Ascending aorta (tissue), 2 donors: ENCODE measurements around the gene TNS2. TPM values are rescaled to one million over a fixed set of nuclear protein-coding genes. Genes with fewer than 3 reads are reported as not detected.

Experiments used
- DNase-seq, 2 donors: peaks; one replicate each; pipeline ENCODE4 v3.0.0-alpha.2; 2019; ENCODE audit warnings: low spot score in 2 of 2
- H3K27ac ChIP-seq, 2 donors: fragments of 200-600 bp; sonication (generic); one replicate each; pipeline ENCODE4 v1.5.1; 2016 to 2017; ENCODE audit warnings: mild to moderate bottlenecking in 1 of 2
- H3K27me3 ChIP-seq: fragments of 200-600 bp; sonication (generic); one replicate; pipeline ENCODE4 v1.5.1; 2017
- H3K36me3 ChIP-seq, 2 donors: fragments of 200-600 bp; sonication (generic); one replicate each; pipeline ENCODE4 v1.5.1; 2016
- H3K4me1 ChIP-seq, 2 donors: fragments of 200-600 bp; sonication (generic); one replicate each; pipeline ENCODE4 v1.5.1; 2016 to 2017; ENCODE audit warnings: mild to moderate bottlenecking in 1 of 2
- H3K4me3 ChIP-seq, 2 donors: fragments of 200-600 bp; sonication (generic); one replicate each; pipeline ENCODE4 v1.5.1; 2016 to 2017; ENCODE audit warnings: mild to moderate bottlenecking in 1 of 2
- H3K9me3 ChIP-seq, 2 donors: fragments of 200-600 bp; sonication (generic); one replicate each; pipeline ENCODE4 v1.5.1; 2016
- intact Hi-C: fragments of 100-400 bp; cut with DNase I; formaldehyde crosslinking; loops from one replicate; pipeline ENCODE4 v1.15.1; 2023
- total RNA-seq: library from RNA; depleted of rRNA; stranded (reverse); fragments of >200 nt; gene quantifications from one replicate; pipeline ENCODE4 v1.1.0, GENCODE V29; 2016
- TF ChIP-seq, protein P1 (sequence below), 3 experiments: fragments of 200-600 bp in 2 of 3; fragments of 450-650 bp in 1 of 3; sonication (generic) in 2 of 3; IDR thresholded peaks; one replicate each; pipeline ENCODE4 v1.5.1; 2016 to 2019; ENCODE audit warnings: antibody characterized with exemption in 3 of 3, mild to moderate bottlenecking in 1 of 3, moderate library complexity in 1 of 3

The TNS2 gene
- total RNA-seq, 1 donor from 2014 or later = 608 TPM

DNA sequence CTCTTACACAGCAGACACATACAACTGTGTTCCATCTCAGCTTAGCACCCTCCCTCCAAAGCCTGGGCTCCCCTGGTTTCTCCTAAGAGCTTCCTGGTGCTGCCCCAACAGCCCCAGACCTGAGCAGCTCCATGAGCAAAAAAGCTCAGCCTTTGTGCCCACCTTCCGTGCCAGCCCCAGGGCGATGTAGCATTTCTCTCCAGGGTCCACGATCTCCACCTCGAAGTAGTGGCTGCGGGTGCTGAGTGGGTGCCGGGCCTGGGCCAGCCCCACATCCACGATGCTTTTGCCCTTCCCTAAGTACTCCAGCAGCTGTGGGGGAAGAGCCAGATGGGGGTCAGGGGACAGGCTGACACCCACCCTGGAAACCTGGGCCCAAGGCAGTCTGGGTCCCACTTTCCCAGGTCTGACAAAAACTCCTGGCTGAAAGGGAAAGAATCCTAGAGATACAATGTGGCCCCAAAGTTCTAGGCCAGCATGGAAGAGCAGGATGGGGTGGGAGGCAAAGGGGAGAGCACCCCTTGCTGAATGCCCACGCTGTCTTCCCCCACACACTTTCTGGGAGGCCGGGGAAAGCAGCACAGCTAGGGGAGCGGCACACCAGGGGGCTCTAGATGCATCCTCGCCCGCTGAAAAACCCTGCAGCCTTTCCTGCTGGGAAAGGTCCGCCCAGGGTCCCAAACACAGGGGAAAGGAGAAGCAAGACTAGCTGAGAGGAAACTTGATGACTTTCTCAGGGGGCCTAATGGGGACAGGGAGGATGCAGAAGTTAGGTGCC lies 18.3 kb downstream of the TNS2 start:
- TF ChIP-seq, protein P1, sequence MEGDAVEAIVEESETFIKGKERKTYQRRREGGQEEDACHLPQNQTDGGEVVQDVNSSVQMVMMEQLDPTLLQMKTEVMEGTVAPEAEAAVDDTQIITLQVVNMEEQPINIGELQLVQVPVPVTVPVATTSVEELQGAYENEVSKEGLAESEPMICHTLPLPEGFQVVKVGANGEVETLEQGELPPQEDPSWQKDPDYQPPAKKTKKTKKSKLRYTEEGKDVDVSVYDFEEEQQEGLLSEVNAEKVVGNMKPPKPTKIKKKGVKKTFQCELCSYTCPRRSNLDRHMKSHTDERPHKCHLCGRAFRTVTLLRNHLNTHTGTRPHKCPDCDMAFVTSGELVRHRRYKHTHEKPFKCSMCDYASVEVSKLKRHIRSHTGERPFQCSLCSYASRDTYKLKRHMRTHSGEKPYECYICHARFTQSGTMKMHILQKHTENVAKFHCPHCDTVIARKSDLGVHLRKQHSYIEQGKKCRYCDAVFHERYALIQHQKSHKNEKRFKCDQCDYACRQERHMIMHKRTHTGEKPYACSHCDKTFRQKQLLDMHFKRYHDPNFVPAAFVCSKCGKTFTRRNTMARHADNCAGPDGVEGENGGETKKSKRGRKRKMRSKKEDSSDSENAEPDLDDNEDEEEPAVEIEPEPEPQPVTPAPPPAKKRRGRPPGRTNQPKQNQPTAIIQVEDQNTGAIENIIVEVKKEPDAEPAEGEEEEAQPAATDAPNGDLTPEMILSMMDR (IDR thresholded peaks at IDR 0.05) = no peak
- Histone ChIP-seq H3K4me3 (no peak overlapping the region), H3K9me3 (no peaks in the 10 kb centered on the region), H3K27me3 (no peaks in the 10 kb centered on the region), H3K27ac (peak overlapping the region; percentile 83 to 95), H3K4me1 (peaks cover 39 to 63% of the 10 kb centered on the region in 2 donors), H3K36me3 (peaks cover 22 to 41% of the 10 kb centered on the region in 2 donors)
- peak in 1 of 2 donors; percentile 62 for DNase-seq
- intact Hi-C loops = loop anchor here (2.0 kb wide), 1 partner anchor 91 kb away; no protein-coding TSS in a partner anchor

DNA sequence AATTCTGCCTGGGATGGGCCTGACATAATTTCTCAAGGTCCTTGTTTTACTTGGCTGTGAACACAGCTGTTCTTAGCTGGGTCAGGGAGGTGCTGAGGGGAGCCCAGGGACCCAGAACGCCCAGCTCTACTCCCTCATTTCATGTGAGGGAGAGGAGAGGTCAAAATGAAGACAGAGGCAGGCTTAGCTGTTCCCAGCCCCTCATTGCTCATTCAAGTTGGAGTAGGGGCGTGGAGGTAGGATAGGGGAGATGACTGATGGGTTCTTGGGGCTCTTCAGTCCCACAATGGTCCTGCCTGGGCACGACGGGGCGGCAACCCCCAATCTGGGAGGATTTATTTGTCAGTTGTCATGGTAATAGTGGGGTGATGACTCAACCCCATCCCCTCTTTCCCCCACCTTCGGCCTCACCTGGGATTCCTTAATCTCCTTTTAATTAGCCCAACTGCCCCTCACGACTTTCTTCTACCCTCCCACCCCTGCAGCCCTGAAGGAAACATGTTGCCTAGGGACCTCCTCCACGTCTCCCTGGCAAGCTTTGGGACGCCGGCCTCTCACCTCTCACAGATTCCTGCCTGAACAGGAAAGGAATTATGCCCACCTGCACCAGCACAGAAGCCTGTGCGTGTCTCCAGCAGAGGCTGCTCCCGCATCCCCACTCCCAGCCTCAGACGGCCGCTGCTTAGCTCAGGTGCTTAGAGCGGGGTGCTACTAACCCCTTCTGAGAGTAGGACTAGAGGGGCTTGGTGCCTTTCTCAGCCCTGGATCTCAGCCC lies 19.1 kb downstream of the TNS2 start:
- H3K4me1 ChIP-seq = peaks cover 32 to 60% of the 10 kb centered on the region in 2 donors
- intact Hi-C loops = no loop called here
- H3K27ac ChIP-seq = peak overlapping the region; percentile 83 to 95
- H3K27me3 ChIP-seq = no peaks in the 10 kb centered on the region
- H3K4me3 ChIP-seq = no peak overlapping the region
- H3K36me3 ChIP-seq = peaks cover 16 to 35% of the 10 kb centered on the region in 2 donors
- no peaks in the 10 kb centered on the region for H3K9me3 ChIP-seq
- DNase-seq = peak in 1 of 2 donors; percentile 64
- TF ChIP-seq, protein P1 (IDR thresholded peaks at IDR 0.05) = no peak

DNA sequence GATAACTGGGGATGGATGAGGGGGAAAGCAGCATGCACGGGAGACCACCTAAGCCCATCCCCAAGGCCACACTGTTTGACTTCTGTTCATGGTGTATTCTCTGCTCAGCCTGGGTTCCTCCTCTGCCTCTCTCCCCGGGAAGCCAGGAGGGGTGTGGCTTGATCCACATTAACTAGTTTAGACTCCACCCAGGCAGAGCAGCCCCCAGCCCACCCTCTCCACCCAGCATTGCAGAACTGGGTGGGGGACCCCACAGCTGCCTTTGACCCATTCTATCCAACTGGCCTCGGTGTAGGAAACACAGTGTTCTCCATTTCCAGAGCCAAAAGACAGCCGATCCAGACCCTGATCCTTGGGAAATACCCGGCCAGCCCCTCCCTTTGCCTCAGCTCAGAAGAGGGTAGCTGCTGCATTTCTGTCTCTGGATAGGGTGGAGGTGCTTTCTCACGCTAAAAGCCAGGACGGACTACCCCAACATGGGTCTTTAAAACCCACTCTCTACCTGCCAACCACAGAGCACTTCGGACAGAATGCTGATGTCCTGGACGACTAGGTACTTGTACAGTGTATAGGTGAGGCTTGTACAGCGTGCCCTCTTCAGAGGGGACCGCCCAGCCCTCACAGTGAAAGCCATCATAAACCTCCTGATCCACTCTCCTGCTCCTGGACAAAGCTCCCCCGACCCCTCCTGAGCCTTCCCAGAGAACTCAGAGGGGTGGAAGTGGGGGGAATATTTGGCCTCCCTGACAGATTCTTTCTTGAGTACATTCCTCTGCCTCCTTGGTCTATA lies 20.0 kb downstream of the TNS2 start:
- TF ChIP-seq, protein P1 (IDR thresholded peaks at IDR 0.05) = no peak
- Histone ChIP-seq H3K4me3 (no peak overlapping the region), H3K27me3 (no peaks in the 10 kb centered on the region), H3K9me3 (no peaks in the 10 kb centered on the region), H3K27ac (peak overlapping the region; percentile 83 to 95), H3K4me1 (peaks cover 32 to 56% of the 10 kb centered on the region in 2 donors), H3K36me3 (peaks cover 22 to 37% of the 10 kb centered on the region in 2 donors)
- intact Hi-C loops = no loop called here
- peak in 1 of 2 donors; percentile 69 for DNase-seq

DNA sequence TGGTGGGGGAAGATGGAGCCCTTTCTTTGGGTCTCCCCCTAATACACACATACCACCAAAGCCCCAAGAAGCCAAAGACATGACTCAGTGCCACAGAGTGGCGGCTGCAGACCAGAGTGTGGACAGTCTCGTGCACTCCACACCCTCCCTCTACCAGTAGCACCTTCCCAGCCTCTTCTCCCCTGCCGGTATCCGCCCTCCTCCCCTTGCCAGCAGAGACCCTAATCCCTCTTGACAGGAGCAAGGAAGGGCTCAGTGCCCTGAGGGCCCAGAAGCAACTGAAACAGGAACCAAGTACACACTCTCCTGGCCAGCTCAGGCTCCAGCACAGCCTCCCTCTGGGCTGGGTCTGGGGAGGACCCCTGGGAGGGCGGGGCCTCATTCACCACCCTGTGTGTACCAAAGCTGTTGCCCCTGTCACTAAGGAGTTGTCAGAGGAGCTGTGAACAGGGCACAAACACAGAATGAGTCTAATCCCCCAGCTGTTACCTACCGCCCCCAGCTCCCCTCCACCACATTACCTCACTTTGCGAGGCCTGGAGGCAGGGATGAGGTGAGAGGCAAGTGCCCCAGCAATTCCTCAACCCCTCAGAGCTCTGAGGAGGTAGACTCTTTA lies 21.1 kb downstream of the TNS2 start:
- intact Hi-C loops = no loop called here
- peaks cover 32 to 47% of the 10 kb centered on the region in 2 donors for H3K4me1 ChIP-seq
- peaks cover 27 to 38% of the 10 kb centered on the region in 2 donors for H3K36me3 ChIP-seq
- H3K4me3 ChIP-seq = peak overlapping the region in 1 of 2 donors; percentile 23
- H3K27me3 ChIP-seq = no peaks in the 10 kb centered on the region
- no peaks in the 10 kb centered on the region for H3K9me3 ChIP-seq
- peak overlapping the region; percentile 83 to 95 for H3K27ac ChIP-seq
- DNase-seq = peak in 1 of 2 donors; percentile 72
- TF ChIP-seq, protein P1 (IDR thresholded peaks at IDR 0.05) = no peak
